ENCODE data around the gene TENT5A.

The TENT5A gene

GRCh38 chr6:81696524-81696923 lies 56.0 kb downstream of the TENT5A start:
- H3K4me3 ChIP-seq (ENCODE audit: low read depth, low read length, poor library complexity, severe bottlenecking), result no peak overlapping the region
- no peak overlapping the region for H3K4me2 ChIP-seq (ENCODE audit: low read length)
- H3K27me3 ChIP-seq (ENCODE audit: insufficient read depth, low read length), result no peaks in the 10 kb centered on the region
- H3K9me2 ChIP-seq (ENCODE audit: low read depth, low read length), result no peaks in the 10 kb centered on the region
- no peaks in the 10 kb centered on the region for H4K20me1 ChIP-seq (ENCODE audit: insufficient read depth, low read length)
- TF ChIP-seq CTCF (IDR thresholded peaks at IDR 0.05; ENCODE audit: low read length) (no peak), EZH2 (IDR thresholded peaks at IDR 0.05; ENCODE audit: borderline replicate concordance, low read length) (no peak)
- H3K27ac ChIP-seq (ENCODE audit: low read depth, low read length, poor library complexity, severe bottlenecking), result no peak overlapping the region
- no peaks in the 10 kb centered on the region for H3K9me3 ChIP-seq (ENCODE audit: low read length)
- no peaks in the 10 kb centered on the region for H3K36me3 ChIP-seq (ENCODE audit: insufficient read depth, low read length)
- no peak overlapping the region for H3K9ac ChIP-seq (ENCODE audit: low read length)
- no peaks in the 10 kb centered on the region for H3K4me1 ChIP-seq (ENCODE audit: insufficient read depth, low read length, severe bottlenecking)
- H2AFZ ChIP-seq (ENCODE audit: low read length), result no peak overlapping the region
- H3K79me2 ChIP-seq (ENCODE audit: insufficient read depth, low read length), result no peaks in the 10 kb centered on the region
- no peaks in the 10 kb centered on the region for H3F3A ChIP-seq (ENCODE audit: insufficient read depth, low read length)
